ENCODE measurements around the gene SYCP3.

The SYCP3 gene

GRCh38 chr12:101738920-101739665 lies at the start of gene SYCP3:
Gene SYCP3, minus strand, starts transcription at chr12:101739462. Its CDS starts 1,527 bp downstream, at chr12:101737935.
- H3K4me3 ChIP-seq (ENCODE audit: low read depth, low read length): no peak within 1 kb of the TSS

- no peak overlapping the region for H3K4me3 ChIP-seq (ENCODE audit: low read depth, low read length)
Observed at GRCh38 chr12:101785671-101786070, 46.4 kb upstream of the SYCP3 start.

GRCh38 chr12:101784376-101784775 lies 45.1 kb upstream of the SYCP3 start:
- no peak overlapping the region for H3K4me3 ChIP-seq (ENCODE audit: low read depth, low read length)

- H3K4me3 ChIP-seq (ENCODE audit: low read depth, low read length): no peak overlapping the region
Observed at GRCh38 chr12:101783838-101784237, 44.6 kb upstream of the SYCP3 start.

- no peak overlapping the region for H3K4me3 ChIP-seq (ENCODE audit: low read depth, low read length)
Observed at GRCh38 chr12:101783150-101783549, 43.9 kb upstream of the SYCP3 start.

- no peak overlapping the region for H3K4me3 ChIP-seq (ENCODE audit: low read depth, low read length)
Observed at GRCh38 chr12:101782273-101782731, 43.0 kb upstream of the SYCP3 start.

GRCh38 chr12:101781834-101782233 lies 42.6 kb upstream of the SYCP3 start:
- H3K4me3 ChIP-seq (ENCODE audit: low read depth, low read length): no peak overlapping the region

GRCh38 chr12:101780599-101780998 lies 41.3 kb upstream of the SYCP3 start:
- no peak overlapping the region for H3K4me3 ChIP-seq (ENCODE audit: low read depth, low read length)

GRCh38 chr12:101779626-101780025 lies 40.4 kb upstream of the SYCP3 start:
- no peak overlapping the region for H3K4me3 ChIP-seq (ENCODE audit: low read depth, low read length)

GRCh38 chr12:101779200-101779599 lies 39.9 kb upstream of the SYCP3 start:
- H3K4me3 ChIP-seq (ENCODE audit: low read depth, low read length): no peak overlapping the region

- no peak overlapping the region for H3K4me3 ChIP-seq (ENCODE audit: low read depth, low read length)
Observed at GRCh38 chr12:101777978-101778377, 38.7 kb upstream of the SYCP3 start.

- no peak overlapping the region for H3K4me3 ChIP-seq (ENCODE audit: low read depth, low read length)
Observed at GRCh38 chr12:101777485-101777884, 38.2 kb upstream of the SYCP3 start.

GRCh38 chr12:101775816-101776215 lies 36.6 kb upstream of the SYCP3 start:
- H3K4me3 ChIP-seq (ENCODE audit: low read depth, low read length): no peak overlapping the region

- H3K4me3 ChIP-seq (ENCODE audit: low read depth, low read length): no peak overlapping the region
Observed at GRCh38 chr12:101773650-101774162, 34.4 kb upstream of the SYCP3 start.

- H3K4me3 ChIP-seq (ENCODE audit: low read depth, low read length): no peak overlapping the region
Observed at GRCh38 chr12:101772012-101772775, 32.9 kb upstream of the SYCP3 start.

GRCh38 chr12:101769865-101770264 lies 30.6 kb upstream of the SYCP3 start:
- no peak overlapping the region for H3K4me3 ChIP-seq (ENCODE audit: low read depth, low read length)

- H3K4me3 ChIP-seq (ENCODE audit: low read depth, low read length): no peak overlapping the region
Observed at GRCh38 chr12:101768781-101769180, 29.5 kb upstream of the SYCP3 start.

GRCh38 chr12:101767537-101767936 lies 28.3 kb upstream of the SYCP3 start:
- no peak overlapping the region for H3K4me3 ChIP-seq (ENCODE audit: low read depth, low read length)

- H3K4me3 ChIP-seq (ENCODE audit: low read depth, low read length): no peak overlapping the region
Observed at GRCh38 chr12:101764051-101764792, 25.0 kb upstream of the SYCP3 start.

- no peak overlapping the region for H3K4me3 ChIP-seq (ENCODE audit: low read depth, low read length)
Observed at GRCh38 chr12:101763246-101763931, 24.1 kb upstream of the SYCP3 start.

- H3K4me3 ChIP-seq (ENCODE audit: low read depth, low read length): no peak overlapping the region
Observed at GRCh38 chr12:101761781-101762180, 22.5 kb upstream of the SYCP3 start.

Data from iPS-11a (cell line).